GM19452 (cell line): Measurements from ENCODE around the gene CPNE1.
A peak's percentile ranks its signal among the peaks of the same experiment; 100 is the strongest.

Source experiments
- ATAC-seq: cut with Tn5 transposase; IDR thresholded peaks from one replicate; pipeline ENCODE4 v1.9.1; 2021; ENCODE audit not compliant: unreplicated experiment

The CPNE1 gene

DNA sequence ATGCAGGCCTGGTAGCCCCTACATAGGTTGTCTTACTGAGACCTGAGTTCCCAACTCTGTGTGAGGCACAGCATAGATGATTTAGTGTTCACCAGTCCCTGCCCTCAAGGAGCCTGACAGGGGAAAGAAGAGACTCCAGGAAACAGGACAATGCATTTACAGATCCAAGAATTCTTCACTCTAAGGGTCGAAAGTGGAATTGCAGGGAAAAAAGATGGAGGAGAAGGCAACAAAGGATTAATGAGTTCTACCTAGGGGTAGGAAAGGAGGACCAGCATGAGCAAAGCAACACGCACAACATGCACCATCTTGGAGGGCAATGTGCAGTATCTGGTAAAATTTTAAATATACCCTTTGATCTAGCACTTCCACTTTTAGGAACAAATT is 43.1 kb downstream of the CPNE1 start:
- no peak for ATAC-seq

DNA sequence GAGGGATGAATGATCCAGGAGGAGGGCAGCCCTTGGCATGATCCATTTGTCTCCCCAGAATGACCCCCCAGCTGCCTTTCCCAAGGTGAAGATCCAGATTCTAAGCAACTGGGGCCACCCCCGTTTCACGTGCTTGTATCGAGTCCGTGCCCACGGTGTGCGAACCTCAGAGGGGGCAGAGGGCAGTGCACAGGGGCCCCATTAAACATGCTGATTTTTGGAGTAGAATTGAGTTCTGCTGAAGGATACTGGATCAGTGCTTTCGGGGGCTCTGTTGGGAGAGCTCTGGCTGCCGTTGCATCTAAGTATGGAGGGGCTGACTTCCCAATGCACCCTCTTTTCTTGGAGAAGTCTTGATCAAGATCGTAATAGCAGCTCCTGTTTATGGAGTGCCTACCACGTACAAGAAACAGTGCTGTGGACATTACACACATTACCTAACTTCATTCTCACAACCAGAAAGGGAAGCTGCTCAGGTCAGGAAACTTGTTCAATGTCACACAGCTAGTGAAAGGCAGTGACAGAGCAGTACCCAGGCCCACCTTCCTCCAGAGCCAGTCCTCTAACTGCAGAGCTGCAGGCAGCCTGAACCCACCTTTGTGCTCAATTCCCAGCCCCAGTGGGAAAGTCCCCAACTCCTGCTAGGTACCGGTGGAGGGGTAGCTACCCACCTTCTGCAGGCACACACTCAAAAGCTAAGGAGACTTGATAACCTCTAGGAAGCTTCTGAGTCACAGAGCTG is 43.7 kb downstream of the CPNE1 start:
- no peak for ATAC-seq

DNA sequence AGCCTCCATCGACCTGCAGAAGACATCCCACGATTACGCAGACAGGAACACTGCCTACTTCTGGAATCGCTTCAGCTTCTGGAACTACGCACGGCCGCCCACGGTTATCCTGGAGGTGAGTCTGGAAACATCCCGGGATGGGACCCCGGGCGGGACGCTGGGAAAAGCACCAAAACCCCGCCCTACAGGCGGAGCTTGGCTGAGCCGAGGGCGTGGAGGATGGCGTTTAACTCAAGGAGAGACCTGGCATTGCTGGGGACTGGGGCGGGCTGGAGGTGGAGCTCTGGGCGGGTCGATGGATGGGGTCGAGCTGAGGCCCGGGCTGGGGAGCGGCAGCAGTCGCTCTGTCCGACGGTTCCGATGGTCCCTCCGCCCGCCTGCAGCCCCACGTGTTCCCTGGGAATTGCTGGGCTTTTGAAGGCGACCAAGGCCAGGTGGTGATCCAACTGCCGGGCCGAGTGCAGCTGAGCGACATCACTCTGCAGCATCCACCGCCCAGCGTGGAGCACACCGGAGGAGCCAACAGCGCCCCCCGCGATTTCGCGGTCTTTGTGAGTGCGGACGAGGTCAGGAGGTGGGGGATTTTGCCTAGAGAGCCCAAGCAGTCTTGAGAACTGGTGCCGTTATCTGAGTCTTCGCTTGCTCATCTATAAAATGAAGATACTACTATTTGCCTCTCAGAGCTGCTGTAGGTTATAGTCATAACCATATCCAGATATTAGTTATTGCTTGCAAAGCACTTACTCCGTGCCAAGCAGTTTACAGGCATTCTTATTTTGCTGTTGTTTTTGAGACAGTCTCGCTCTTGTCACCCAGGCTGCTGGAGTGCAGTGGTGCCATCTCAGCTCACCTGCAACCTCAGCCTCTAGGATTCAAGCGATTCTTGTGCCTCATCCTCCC is 45.3 kb downstream of the CPNE1 start:
- peak; percentile 39 for ATAC-seq

DNA sequence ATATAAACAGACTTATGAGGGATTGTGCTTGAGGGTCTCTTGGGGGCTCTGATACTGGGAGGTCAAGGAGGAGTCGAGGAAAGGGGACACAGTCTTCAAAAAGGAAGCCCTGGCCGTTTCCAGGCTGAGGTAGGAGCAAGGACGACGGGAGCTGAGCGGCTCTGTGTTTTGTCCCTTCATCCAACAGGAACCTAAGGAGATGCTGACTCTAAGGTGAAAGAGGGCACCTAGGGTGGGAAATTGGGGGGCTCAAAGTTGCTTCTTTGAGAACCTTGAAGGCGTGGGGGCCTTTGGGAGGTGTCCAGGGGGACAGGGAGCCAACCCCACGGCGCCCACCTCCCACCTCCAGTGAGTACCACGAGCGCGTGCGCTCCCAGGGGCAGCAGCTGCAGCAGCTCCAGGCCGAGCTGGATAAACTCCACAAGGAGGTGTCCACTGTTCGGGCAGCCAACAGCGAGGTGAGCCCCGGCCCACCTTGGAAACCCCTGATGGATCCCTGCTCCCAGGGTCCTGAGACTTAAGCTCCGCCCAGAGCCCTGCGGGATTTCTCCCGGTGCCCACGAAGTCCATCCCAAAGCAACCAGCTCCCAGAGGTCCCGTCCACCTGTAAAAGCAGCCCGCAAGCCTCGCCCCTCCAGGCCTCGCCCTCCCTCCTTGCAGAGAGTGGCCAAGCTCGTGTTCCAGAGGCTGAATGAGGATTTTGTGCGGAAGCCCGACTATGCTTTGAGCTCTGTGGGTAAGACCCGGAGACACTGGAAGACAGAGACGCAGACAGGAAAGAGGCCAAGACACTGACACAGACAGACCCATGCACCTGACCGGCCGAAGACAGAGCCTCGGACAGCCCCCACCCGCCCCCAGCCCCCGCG is 46.2 kb downstream of the CPNE1 start:
- ATAC-seq: no peak

DNA sequence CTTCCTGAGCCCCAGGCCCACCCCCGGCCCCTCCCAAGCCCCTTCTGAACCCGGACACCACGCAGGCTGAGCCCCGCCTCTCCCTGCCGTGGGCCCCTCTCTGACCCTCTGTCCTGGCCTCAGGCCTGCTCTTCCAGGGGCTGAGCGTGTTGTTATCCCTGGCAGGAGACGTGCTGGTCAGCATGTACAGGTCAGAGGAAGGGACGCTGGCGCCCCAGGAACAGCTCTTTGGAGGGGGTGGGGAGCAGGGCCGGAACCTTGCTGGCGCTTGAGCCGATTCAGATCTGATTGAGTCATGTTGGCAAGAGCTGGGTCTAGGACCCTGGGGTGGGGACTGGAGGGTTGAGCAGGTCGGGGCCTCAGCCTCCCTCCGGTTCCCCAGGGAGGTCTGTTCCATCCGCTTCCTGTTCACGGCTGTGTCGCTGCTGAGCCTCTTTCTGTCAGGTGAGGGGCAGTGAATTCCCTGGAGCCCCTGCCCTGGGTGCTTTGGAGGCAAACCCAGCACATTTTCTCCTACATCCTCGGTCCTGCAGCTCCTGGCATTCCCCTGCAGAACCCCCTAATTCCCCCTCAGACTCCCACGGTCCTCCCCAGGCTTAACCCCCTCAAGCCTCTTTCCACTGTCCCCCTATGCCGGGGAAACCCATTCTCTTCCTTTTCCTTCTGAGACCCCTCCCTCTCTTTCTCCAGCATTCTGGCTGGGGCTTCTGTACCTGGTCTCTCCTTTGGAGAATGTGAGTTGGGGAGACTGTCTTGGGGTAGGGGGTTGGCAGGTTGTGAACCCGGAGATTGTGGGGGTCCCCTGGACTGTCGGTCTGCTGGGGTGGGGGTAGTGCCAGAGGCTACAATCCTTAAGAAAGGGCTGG is 47.1 kb downstream of the CPNE1 start:
- no peak for ATAC-seq

DNA sequence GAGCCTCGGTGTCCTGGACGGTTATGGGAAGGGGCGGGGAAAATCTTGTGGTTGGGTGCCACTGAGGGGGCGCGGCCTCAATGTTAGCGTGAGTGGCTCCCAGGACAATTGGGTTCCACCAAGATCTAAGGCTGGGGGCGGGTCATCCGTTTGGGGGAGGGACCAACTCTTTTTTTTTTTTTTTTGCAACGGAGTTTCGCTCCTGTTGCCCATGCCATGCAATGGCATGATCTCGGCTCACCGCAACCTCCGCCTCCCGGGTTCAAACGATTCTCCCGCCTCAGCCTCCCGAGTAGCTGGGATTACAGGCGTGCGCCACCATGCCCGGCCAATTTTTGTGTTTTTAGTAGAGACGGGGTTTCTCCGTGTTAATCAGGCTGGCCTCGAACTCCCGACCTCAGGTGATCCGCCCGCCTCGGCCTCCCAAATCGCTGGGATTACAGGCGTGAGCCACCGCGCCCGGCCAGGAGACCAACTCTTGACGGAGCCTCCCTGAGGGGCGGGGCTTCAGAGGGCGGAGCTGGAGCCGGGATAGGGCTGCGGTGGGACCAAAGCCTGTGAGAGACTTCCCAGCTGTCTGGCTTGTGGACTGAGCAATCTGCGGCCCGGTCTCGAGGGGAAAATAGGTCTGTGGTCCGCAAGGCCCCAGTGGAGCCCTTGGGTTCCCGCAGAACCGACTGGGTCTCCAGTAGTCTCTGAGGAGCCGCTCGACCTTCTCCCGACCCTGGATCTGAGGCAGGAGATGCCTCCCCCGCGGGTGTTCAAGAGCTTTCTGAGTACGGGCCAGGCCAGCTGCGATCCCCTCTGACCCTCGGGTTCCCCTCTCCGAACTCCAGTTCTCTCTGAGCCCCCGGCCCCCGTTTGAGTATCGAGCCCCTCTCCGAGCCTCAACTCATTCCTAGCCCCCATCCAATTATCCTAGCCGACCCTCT is 48.0 kb downstream of the CPNE1 start:
- no peak for ATAC-seq

DNA sequence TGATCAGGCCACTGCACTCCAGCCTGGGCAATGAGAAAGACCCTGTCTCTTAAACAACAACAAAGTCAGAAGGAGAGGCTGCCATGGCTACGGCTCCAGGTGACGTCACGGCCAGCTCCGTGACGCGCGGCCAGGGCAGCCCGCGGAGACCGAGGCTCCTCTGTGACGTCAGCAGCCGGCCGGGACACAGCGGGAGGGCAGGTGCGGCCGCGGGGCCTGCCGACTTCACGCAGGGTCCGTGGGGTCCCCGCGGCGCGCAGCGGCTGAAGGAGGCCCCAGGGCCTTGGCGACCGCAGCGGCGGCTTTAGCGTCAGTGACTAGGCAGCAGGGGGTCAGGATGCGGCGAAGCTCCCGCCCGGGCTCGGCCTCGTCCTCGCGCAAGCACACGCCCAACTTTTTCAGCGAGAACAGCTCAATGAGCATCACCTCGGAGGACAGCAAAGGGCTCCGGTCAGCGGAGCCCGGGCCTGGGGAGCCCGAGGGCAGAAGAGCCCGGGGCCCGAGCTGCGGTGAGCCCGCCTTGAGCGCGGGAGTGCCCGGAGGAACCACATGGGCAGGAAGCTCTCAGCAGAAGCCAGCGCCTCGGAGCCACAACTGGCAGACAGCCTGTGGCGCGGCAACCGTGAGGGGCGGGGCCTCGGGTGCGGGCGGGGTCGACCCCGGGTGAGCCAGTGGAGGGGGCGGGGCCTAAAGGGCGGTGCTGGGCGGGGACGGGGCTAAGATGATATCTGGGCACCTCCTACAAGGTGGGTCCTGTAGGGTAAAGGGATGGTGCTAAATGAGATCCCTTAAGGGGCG is 48.8 kb downstream of the CPNE1 start, which contains the start of gene SPAG4:
SPAG4 (plus strand) TSS at position 163 of the 798 bp plus-strand sequence; CDS start at position 338, 175 bp downstream.
- peak; percentile 69 for ATAC-seq

DNA sequence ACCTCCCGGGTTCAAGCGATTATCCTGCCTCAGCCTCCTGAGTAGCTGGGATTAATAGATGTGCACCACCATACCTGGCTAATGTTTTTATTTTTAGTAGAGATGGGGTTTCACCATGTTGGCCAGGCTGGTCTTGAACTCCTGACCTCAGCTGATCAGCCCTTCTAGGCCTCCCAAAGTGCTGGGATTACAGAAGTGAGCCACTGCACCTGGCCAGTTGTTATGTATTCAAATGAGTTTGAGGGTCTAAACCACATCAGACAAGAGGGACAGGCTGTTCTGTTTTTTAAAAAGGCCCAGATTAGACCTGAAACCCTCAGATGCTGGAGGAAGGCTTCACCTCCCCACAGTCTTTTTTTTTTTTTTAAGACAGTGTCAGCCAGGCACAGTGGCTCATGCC is 53.2 kb downstream of the CPNE1 start:
- no peak for ATAC-seq

DNA sequence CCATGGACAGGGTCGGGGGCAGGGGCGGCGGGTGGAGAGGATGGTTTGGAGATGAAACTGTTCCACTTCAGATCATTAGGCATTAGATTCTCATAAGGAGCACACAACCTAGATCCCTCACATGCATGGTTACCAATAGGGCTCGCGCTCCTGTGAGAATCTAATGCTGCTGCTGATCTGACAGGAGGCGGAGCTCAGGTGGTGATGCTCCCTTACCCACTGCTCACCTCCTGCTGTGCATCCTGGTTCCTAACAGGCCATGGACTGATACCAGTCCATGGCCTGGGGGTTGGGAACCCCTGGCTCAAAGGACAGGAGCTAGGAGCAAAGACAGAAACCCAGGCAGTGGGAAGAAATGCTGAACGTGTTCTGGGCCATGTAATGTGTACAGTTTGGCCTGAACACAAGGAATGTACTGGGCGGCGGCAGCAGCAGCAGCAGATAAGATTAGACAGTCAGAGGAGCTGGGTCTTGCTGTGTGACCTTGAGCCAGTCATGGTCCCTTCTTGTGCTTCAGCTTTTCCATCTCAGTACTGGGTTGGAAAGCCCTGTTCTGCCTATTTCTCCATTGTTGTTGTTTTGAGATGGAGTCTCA is 53.8 kb downstream of the CPNE1 start:
- ATAC-seq: no peak

DNA sequence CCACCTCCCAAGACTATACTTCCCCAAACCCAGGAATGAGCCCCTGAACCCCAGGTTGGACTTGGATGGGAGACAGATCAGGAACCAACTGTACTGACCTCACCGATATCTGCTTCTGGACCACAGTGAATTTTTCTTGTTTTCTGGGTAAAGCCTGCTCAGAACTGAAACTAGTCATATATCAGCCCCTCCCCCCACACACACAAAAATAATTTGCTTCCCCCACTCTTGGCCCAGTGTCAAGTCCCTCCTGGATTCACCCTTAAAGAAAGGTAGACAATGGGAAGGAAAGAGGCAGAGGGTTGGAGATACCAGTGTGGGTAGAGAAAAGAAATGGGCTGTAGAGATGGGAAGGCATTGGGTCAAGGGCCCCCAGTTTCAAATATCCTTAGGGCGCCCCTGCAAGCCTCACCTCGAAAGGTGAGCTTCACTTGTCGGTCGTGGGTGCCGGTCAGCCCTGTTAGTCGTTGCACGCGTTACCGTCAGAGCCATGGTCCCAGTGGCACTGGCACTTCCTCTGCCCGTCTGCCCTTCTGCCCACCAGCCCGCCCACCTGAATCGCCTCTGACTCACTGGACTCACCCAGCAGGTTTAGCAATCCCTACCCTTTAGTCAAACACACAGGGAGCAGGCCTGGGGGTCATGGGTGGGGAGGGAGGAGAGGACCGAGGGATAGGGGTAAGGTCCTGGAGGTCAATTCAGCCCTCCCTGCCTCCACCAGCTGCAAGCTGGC is 57.5 kb downstream of the CPNE1 start:
- ATAC-seq: no peak

DNA sequence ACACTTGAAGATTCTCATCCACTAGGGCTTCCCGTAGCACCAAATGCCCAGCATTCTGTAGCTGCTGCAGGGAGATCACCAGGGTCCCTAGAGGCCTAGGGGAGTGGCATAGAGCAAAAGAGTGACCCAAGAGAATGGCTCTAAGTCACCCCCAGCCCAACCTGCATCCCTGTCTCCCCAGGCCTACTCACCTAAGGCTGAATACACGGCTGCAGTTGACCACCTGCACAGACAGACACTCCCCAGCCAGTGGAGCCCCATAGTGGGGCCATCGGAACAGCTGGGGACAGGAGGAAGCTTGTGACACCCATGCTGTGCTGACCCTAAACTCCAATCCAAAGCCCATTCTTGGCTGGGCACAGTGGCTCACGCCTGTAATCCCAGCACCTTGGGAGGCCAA is 58.6 kb downstream of the CPNE1 start:
- ATAC-seq: no peak

DNA sequence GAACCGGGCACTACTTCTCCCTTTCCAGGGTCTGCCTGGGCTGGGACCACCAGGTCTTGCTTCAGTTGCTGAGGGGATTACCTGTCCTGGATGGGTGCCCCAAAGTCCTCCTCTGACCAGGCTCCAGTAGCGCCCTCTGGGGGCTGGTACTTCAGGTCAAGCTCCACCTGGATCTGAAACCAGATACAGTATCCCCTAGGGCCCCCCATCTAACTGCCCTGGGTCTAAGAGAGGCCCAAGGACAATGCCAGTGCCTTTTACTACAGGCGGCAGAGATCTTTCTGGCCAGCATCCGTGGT is 60.3 kb downstream of the CPNE1 start:
- ATAC-seq: no peak

DNA sequence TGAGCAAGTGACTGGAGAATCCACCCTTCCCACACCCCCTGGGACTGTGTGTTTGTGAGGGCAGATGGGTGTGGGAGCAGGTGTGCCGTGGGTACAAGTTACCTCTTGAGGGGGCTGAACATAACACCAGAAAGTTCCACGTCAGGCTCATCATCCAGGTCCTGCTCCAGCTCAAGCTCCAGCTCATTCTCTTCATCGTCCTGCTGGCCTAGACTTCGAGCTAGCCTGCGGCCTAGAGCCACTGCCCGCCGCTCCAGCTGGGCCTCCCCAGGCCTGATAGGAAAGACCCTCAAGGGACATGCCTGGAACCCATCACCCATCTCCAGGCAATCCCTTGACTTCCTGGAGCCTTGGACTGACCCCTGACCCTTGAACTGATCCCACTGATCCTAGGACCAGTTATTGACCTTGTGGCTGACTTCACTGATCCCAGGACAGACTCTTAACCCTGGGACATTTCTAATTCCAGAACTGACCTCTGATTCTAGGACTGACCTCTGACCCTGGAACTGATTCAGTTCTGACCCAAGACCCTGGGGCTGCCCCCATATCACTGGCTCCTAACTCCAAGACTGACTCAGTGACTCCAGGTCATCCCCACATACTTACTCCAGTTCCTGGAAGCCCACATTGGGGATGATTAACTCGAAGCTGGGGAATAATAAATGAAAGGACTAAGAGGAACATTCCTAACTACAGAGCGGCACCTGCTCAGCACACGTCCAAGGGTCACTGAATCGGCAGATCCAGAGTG is 60.8 kb downstream of the CPNE1 start:
- no peak for ATAC-seq

DNA sequence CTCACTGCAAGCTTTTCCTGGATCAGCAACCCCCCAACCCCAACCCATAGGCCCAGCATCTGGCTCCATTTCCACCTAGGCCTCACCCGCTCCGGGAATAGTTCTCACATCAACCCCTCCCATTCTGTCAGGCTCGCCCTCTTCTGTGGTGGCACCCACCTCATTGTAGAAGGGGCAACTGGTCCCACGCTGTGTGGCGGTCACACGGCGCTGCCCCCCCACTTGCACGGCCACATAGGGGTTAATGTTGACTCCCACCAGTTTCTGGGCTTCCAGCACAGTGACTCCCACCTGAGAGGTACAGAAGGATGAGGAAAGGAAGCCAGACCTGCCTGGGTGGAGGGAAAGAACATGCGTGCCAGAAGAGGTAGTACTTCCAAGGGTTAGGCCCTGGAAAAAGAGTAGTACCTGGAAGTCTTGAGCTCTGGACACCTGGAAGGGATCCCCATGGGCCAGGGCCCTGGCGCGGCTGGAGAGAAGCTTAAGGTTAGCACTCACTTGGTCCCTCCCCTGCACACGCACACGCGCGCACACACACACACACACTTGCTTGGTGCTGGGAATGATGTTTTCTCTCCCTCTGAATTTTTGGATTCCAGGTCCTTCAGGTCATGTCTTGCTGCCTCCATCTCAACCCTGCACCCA is 61.7 kb downstream of the CPNE1 start:
- ATAC-seq: no peak

DNA sequence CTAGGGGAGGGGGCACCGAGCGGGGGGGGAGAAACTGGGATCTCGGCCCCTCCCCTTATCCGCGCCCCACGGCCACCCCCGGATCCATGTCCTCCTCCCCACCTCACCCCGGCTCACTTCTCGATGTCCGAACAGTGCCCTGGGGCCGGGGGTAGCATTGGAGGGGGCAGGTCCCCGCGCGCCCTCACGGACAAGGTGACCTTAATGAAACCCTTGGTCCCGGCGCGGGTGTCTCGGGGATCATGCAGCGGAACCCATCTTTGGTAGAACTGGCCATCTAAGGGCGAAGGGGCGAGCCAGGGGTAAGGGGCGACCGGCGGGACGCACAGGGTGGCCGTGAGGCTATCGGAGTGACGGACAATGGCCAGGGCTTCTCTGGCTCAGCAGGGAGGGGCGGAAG is 62.7 kb downstream of the CPNE1 start:
- no peak for ATAC-seq
